SU-DHL-6 (cell line): Measurements from ENCODE around the gene DNAJC13.

ENCODE experiments used
- H2AFZ ChIP-seq: fragments of 200-600 bp; sonication (generic); 2 replicates; pipeline ENCODE4 v1.6.1; 2014; ENCODE audit warnings: low read depth, mild to moderate bottlenecking, moderate library complexity, mixed read lengths, antibody characterized with exemption, low read length; ENCODE audit not compliant: severe bottlenecking
- H3F3A ChIP-seq: fragments of 200-600 bp; shearing (Covaris generic); 2 replicates; pipeline ENCODE4 v1.6.0; 2016; ENCODE audit warnings: antibody characterized with exemption, mild to moderate bottlenecking; ENCODE audit not compliant: insufficient read depth
- H3K27ac ChIP-seq: fragments of 200-600 bp; sonication (generic); 2 replicates; pipeline ENCODE4 v1.5.1; 2016; ENCODE audit warnings: low read depth, mild to moderate bottlenecking, low read length, moderate library complexity, mixed read lengths
- H3K27me3 ChIP-seq: fragments of 200-600 bp; sonication (generic), shearing (Covaris generic); 2 replicates; pipeline ENCODE4 v1.6.0; 2014; ENCODE audit warnings: mild to moderate bottlenecking, low read length
- H3K36me3 ChIP-seq: fragments of 200-600 bp; sonication (generic); 2 replicates; pipeline ENCODE4 v1.6.1; 2014; ENCODE audit warnings: mild to moderate bottlenecking, low read length, mixed read lengths
- H3K4me2 ChIP-seq: fragments of 300-600, 200-600 bp; shearing (Covaris generic), sonication (generic); 2 replicates; pipeline ENCODE4 v1.6.0; 2014; ENCODE audit warnings: low read length, low read depth, mild to moderate bottlenecking; ENCODE audit not compliant: poor library complexity, severe bottlenecking
- H3K4me3 ChIP-seq: fragments of 200-600 bp; sonication (generic); 2 replicates; pipeline ENCODE4 v1.5.1; 2014; ENCODE audit warnings: antibody characterized with exemption, low read length, mild to moderate bottlenecking, mixed read lengths; ENCODE audit not compliant: insufficient read depth, poor library complexity, severe bottlenecking
- H3K79me2 ChIP-seq: fragments of 200-600 bp; sonication (generic); 2 replicates; pipeline ENCODE4 v1.6.1; 2014; ENCODE audit warnings: mild to moderate bottlenecking, low read length, moderate library complexity; ENCODE audit not compliant: insufficient read depth
- H3K9ac ChIP-seq: fragments of 200-600 bp; sonication (generic); 2 replicates; pipeline ENCODE4 v1.7.0; 2014; ENCODE audit warnings: mild to moderate bottlenecking, low read length
- H3K9me2 ChIP-seq: fragments of 200-600 bp; sonication (generic); replicated peaks from 2 replicates; pipeline ENCODE4 v1.6.1; 2014; ENCODE audit warnings: low read length; ENCODE audit not compliant: insufficient read depth
- H3K9me3 ChIP-seq: fragments of 200-600 bp; sonication (generic); 2 replicates; pipeline ENCODE4 v1.6.1; 2014; ENCODE audit warnings: low read length, mixed read lengths; ENCODE audit not compliant: insufficient read depth
- H4K20me1 ChIP-seq: fragments of 200-600 bp; sonication (generic); 2 replicates; pipeline ENCODE4 v1.6.1; 2014; ENCODE audit warnings: low read depth, mild to moderate bottlenecking, antibody characterized with exemption, low read length, moderate library complexity, mixed read lengths
- CTCF ChIP-seq: fragments of 200-600 bp; sonication (generic); IDR thresholded peaks from one replicate; pipeline ENCODE4 v1.5.1; 2017; ENCODE audit warnings: antibody characterized with exemption, mild to moderate bottlenecking, low read length, moderate library complexity; ENCODE audit not compliant: insufficient read depth, poor library complexity, severe bottlenecking
- EZH2phosphoT487 ChIP-seq: fragments of 200-600 bp; sonication (generic), shearing (Covaris generic); conservative IDR thresholded peaks from 2 replicates; pipeline ENCODE4 v1.6.1; 2018; ENCODE audit warnings: mild to moderate bottlenecking, antibody characterized with exemption, low read length, moderate library complexity, mixed read lengths

The DNAJC13 gene

GRCh38 chr3:132381348-132381944 lies 35.9 kb upstream of the DNAJC13 start:
- Histone ChIP-seq H3K9me3 (no peaks in the 10 kb centered on the region; the same call in 1 of the 2 replicates), H3K27me3 (no peaks in the 10 kb centered on the region), H3K4me2 (no peak overlapping the region), H3K79me2 (no peaks in the 10 kb centered on the region), H3K36me3 (no peaks in the 10 kb centered on the region), H3K27ac (no peak overlapping the region), H3K9me2 (no peaks in the 10 kb centered on the region), H3K4me3 (no peak overlapping the region), H4K20me1 (no peaks in the 10 kb centered on the region), H2AFZ (no peak overlapping the region), H3F3A (no peaks in the 10 kb centered on the region), H3K9ac (no peak overlapping the region)
- TF ChIP-seq CTCF: no peak
- TF ChIP-seq EZH2phosphoT487: no peak

- H3K36me3 ChIP-seq: no peaks in the 10 kb centered on the region
- no peaks in the 10 kb centered on the region for H3K27me3 ChIP-seq
- H3K27ac ChIP-seq: no peak overlapping the region
- no peaks in the 10 kb centered on the region for H3K9me2 ChIP-seq
- no peaks in the 10 kb centered on the region; the same call in 1 of the 2 replicates for H3K9me3 ChIP-seq
- no peak overlapping the region for H3K9ac ChIP-seq
- no peaks in the 10 kb centered on the region for H4K20me1 ChIP-seq
- no peak overlapping the region for H3K4me2 ChIP-seq
- no peaks in the 10 kb centered on the region for H3F3A ChIP-seq
- H2AFZ ChIP-seq: no peak overlapping the region
- no peaks in the 10 kb centered on the region for H3K79me2 ChIP-seq
- no peak overlapping the region for H3K4me3 ChIP-seq
- TF ChIP-seq EZH2phosphoT487 (no peak), CTCF (no peak)
These were observed 35.0 kb upstream of the DNAJC13 start for GRCh38 chr3:132382267-132382666.

GRCh38 chr3:132382688-132383194 lies 34.6 kb upstream of the DNAJC13 start:
- TF ChIP-seq CTCF: no peak
- no peak for TF ChIP-seq EZH2phosphoT487
- Histone ChIP-seq H3K4me2 (no peak overlapping the region), H3K27me3 (no peaks in the 10 kb centered on the region), H3K79me2 (no peaks in the 10 kb centered on the region), H3K9me2 (no peaks in the 10 kb centered on the region), H2AFZ (no peak overlapping the region), H3K36me3 (no peaks in the 10 kb centered on the region), H3K9ac (no peak overlapping the region), H3K27ac (no peak overlapping the region), H3K4me3 (no peak overlapping the region), H3F3A (no peaks in the 10 kb centered on the region), H4K20me1 (no peaks in the 10 kb centered on the region), H3K9me3 (no peaks in the 10 kb centered on the region; the same call in 1 of the 2 replicates)
